PC-3 (cell line): ENCODE measurements around the gene EIPR1. TPM values are rescaled to one million over a fixed set of nuclear protein-coding genes. Genes with fewer than 3 reads are reported as not detected.

Source experiments
- ATAC-seq: fragments of 200-7000 bp; cut with Tn5 transposase; 2 replicates; pipeline ENCODE4 v1.9.1; 2020; ENCODE audit warnings: mild to moderate bottlenecking, moderate library complexity
- BruUV-seq: library from RNA; stranded (reverse); fragments of 400-500 nt; replicated peaks from 2 replicates; lab custom pipeline; 2021; lab: Mats Ljungman, UMichigan
- CTCF ChIA-PET: fragments of 300-600 bp; sonication (Branson Sonifier 250); formaldehyde crosslinking; loops from one replicate; lab custom pipeline; 2022; ENCODE audit warnings: antibody characterized with exemption; lab: Charles Lee
- POLR2A ChIA-PET: fragments of 300-600 bp; sonication (Branson Sonifier 250); formaldehyde crosslinking; loops from one replicate; lab custom pipeline; 2022; ENCODE audit warnings: antibody characterized with exemption; ENCODE audit not compliant: unreplicated experiment; lab: Charles Lee
- DNase-seq: peaks from one replicate; pipeline ENCODE4 v3.0.0-alpha.2; 2015
- H2AFZ ChIP-seq: fragments of 300-600 bp; sonication (generic); 2 replicates; pipeline ENCODE4 v1.6.0; 2016; ENCODE audit warnings: antibody characterized with exemption, low read length
- H3F3A ChIP-seq: fragments of 300-600 bp; sonication (generic); one replicate; pipeline ENCODE4 v1.6.0; 2017; ENCODE audit warnings: antibody characterized with exemption, low read length, control low read depth, mild to moderate bottlenecking; ENCODE audit not compliant: unreplicated experiment
- H3K27ac ChIP-seq: fragments of 300-600 bp; sonication (generic); 2 replicates; pipeline ENCODE4 v1.5.1; 2016; ENCODE audit warnings: mild to moderate bottlenecking, low read length
- H3K27me3 ChIP-seq: fragments of 300-600 bp; sonication (generic); 2 replicates; pipeline ENCODE4 v1.6.1; 2016; ENCODE audit warnings: low read length, mixed read lengths
- H3K36me3 ChIP-seq: fragments of 300-600 bp; sonication (generic); 2 replicates; pipeline ENCODE4 v1.6.1; 2016; ENCODE audit warnings: low read depth, mixed run types, low read length, mixed read lengths
- H3K4me1 ChIP-seq: fragments of 300-600 bp; sonication (generic); 2 replicates; pipeline ENCODE4 v1.5.1; 2016; ENCODE audit warnings: low read length; ENCODE audit not compliant: insufficient read depth
- H3K4me2 ChIP-seq: fragments of 300-600 bp; sonication (generic); 2 replicates; pipeline ENCODE4 v1.6.0; 2016; ENCODE audit warnings: low read length
- H3K4me3 ChIP-seq: fragments of 300-600 bp; sonication (generic); 2 replicates; pipeline ENCODE4 v1.5.1; 2016; ENCODE audit warnings: mild to moderate bottlenecking, low read length, mixed read lengths
- H3K79me2 ChIP-seq: fragments of 300-600 bp; sonication (generic); 2 replicates; pipeline ENCODE4 v1.6.1; 2017; ENCODE audit warnings: low read length, mixed read lengths
- H3K9ac ChIP-seq: fragments of 300-600 bp; sonication (generic); 2 replicates; pipeline ENCODE4 v1.6.0; 2016; ENCODE audit warnings: mild to moderate bottlenecking, low read length
- H3K9me2 ChIP-seq: fragments of 300-600 bp; sonication (generic); replicated peaks from 2 replicates; pipeline ENCODE4 v1.6.1; 2016; ENCODE audit warnings: mixed run types, low read length, mixed read lengths
- H3K9me3 ChIP-seq: fragments of 300-600 bp; sonication (generic); 2 replicates; pipeline ENCODE4 v1.6.1; 2016; ENCODE audit warnings: low read length, mixed read lengths
- H4K20me1 ChIP-seq: fragments of 300-600 bp; sonication (generic); 2 replicates; pipeline ENCODE4 v1.6.1; 2016; ENCODE audit warnings: low read length, mixed read lengths
- EZH2 ChIP-seq: fragments of 300-600 bp; sonication (generic); IDR thresholded peaks from one replicate; pipeline ENCODE4 v1.6.1; 2017; ENCODE audit warnings: antibody characterized with exemption, mild to moderate bottlenecking, low read length; ENCODE audit not compliant: unreplicated experiment
- EZH2phosphoT487 ChIP-seq: fragments of 300-600 bp; sonication (generic); IDR thresholded peaks from 2 replicates; pipeline ENCODE4 v1.6.1; 2018; ENCODE audit warnings: mild to moderate bottlenecking, antibody characterized with exemption, low read length, borderline replicate concordance
- intact Hi-C: fragments of 100-400 bp; cut with micrococcal nuclease; formaldehyde crosslinking; loops from 2 replicates; pipeline ENCODE4 v1.9.0; 2023
- total RNA-seq: library from RNA; depleted of rRNA; stranded (reverse); fragments of >200 nt; gene quantifications from 2 replicates; pipeline ENCODE4 v1.2.3, GENCODE V29; 2014
- TF ChIP-seq, protein P1 (sequence below): fragments of 300-600 bp; sonication (generic); conservative IDR thresholded peaks from 2 replicates; pipeline ENCODE4 v1.5.1; 2017; ENCODE audit warnings: antibody characterized with exemption, low read depth, mild to moderate bottlenecking, low read length

EIPR1 gene
- total RNA-seq, 1 experiment from 2014 or later, result 90.1 TPM

DNA sequence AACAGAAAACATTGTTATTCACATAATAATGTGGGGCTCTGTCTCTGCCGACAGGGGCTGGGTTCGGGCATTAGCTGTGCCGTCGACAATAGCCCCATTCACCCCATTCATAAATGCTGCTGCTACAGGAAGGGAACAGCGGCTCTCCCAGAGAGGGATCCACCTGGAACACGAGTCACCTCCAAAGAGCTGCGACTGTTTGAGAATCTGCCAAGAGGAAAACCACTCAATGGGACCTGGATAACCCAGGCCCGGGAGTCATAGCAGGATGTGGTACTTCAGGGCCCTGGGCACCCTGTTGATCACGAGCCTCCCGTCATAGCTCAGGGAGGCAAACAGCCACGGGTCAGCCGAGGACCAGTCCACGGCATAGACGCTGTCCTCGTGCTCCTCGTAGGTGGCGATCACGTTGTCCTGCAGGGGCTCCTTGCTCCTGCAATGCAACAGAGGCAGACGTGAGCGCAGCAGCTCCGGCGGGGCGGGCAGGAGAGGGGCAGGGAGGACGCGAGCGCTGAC is 188.5 kb downstream of the EIPR1 start:
- intact Hi-C loops, result no loop called here
- TF ChIP-seq EZH2phosphoT487 (no peak), EZH2 (no peak)
- TF ChIP-seq, protein P1, sequence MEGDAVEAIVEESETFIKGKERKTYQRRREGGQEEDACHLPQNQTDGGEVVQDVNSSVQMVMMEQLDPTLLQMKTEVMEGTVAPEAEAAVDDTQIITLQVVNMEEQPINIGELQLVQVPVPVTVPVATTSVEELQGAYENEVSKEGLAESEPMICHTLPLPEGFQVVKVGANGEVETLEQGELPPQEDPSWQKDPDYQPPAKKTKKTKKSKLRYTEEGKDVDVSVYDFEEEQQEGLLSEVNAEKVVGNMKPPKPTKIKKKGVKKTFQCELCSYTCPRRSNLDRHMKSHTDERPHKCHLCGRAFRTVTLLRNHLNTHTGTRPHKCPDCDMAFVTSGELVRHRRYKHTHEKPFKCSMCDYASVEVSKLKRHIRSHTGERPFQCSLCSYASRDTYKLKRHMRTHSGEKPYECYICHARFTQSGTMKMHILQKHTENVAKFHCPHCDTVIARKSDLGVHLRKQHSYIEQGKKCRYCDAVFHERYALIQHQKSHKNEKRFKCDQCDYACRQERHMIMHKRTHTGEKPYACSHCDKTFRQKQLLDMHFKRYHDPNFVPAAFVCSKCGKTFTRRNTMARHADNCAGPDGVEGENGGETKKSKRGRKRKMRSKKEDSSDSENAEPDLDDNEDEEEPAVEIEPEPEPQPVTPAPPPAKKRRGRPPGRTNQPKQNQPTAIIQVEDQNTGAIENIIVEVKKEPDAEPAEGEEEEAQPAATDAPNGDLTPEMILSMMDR, result no peak
- Histone ChIP-seq H2AFZ (no peak overlapping the region), H3K4me2 (no peak overlapping the region), H3F3A (no peaks in the 10 kb centered on the region), H3K27me3 (no peaks in the 10 kb centered on the region), H3K79me2 (no peaks in the 10 kb centered on the region), H4K20me1 (no peaks in the 10 kb centered on the region), H3K4me3 (no peak overlapping the region), H3K9ac (no peak overlapping the region), H3K9me2 (no peaks in the 10 kb centered on the region), H3K27ac (no peak overlapping the region), H3K36me3 (peaks cover 16% of the 10 kb centered on the region), H3K4me1 (no peaks in the 10 kb centered on the region), H3K9me3 (no peaks in the 10 kb centered on the region)
- CTCF ChIA-PET, result no interaction called here
- POLR2A ChIA-PET, result no interaction called here
- DNase-seq (peak; percentile 51), ATAC-seq (peak; percentile 66)
- no TSS peak for BruUV-seq

DNA sequence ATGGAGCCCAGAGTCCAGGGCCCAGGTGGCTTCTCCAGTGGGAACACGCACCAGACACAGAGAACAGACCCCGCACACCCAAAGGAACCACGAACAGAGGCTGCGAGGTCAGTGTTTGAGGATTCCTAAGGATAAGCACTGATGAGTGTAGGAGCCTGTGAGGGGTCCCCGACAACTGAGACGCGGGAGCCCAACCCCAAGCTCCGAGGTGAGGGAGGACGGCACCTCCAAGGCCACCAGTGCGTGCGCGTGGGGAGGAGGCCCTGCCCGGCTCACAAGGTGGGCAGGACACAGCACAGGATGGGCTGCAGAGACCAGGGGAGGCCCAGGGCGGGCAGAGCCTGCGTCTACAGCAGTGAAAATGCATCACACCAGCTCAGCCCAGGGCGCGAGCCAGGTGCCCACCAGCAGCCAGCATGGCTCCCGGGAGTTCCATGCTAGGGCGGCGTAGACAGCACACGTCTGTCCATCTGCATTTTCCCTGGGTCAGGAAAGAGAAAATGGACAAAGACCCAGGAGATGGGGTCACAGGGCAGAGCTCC is 189.1 kb downstream of the EIPR1 start:
- POLR2A ChIA-PET, result no interaction called here

DNA sequence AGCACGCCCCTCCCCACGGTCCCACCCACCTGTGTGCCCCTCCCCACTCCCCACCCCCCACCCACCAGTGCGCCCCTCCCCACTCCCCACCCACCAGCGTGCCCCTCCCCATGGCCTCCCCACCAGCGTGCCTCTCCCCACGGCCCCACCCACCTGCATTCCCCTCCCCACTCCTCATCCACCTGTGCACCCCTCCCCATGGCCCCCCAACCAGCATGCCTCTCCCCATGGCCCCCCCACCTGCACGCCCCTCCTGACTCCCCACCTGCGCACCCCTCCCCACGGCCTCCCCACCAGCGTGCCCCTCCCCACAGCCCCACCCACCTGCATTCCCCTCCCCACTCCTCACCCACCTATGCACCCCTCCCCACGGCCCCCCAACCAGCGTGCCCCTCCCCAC is 190.2 kb downstream of the EIPR1 start:
- CTCF ChIA-PET, result no interaction called here
- no peaks in the 10 kb centered on the region for H3K9me2 ChIP-seq
- H3K27me3 ChIP-seq, result no peaks in the 10 kb centered on the region
- no peaks in the 10 kb centered on the region for H4K20me1 ChIP-seq
- no peaks in the 10 kb centered on the region for H3K4me1 ChIP-seq
- no peak overlapping the region for H2AFZ ChIP-seq
- no peak overlapping the region for H3K4me3 ChIP-seq
- H3K27ac ChIP-seq, result no peak overlapping the region
- H3K9ac ChIP-seq, result no peak overlapping the region
- BruUV-seq, result no TSS peak
- TF ChIP-seq EZH2phosphoT487 (no peak), EZH2 (no peak)
- TF ChIP-seq, protein P1, result no peak
- peaks cover 6% of the 10 kb centered on the region for H3K36me3 ChIP-seq
- POLR2A ChIA-PET, result no interaction called here
- no peak for ATAC-seq
- H3K79me2 ChIP-seq, result no peaks in the 10 kb centered on the region
- intact Hi-C loops, result no loop called here
- no peaks in the 10 kb centered on the region for H3F3A ChIP-seq
- no peaks in the 10 kb centered on the region for H3K9me3 ChIP-seq
- no peak overlapping the region for H3K4me2 ChIP-seq
- DNase-seq, result no peak

More for the DNA sequence above, 189.1 kb downstream of the EIPR1 start:
- H3K4me2 ChIP-seq, result no peak overlapping the region
- no peak for DNase-seq
- no peaks in the 10 kb centered on the region for H3K9me3 ChIP-seq
- H3K4me1 ChIP-seq, result no peaks in the 10 kb centered on the region
- no peak overlapping the region for H3K4me3 ChIP-seq
- no peak for TF ChIP-seq EZH2phosphoT487
- TF ChIP-seq EZH2, result no peak
- TF ChIP-seq, protein P1, result no peak
- intact Hi-C loops, result no loop called here
- no peaks in the 10 kb centered on the region for H3F3A ChIP-seq
- H3K27me3 ChIP-seq, result no peaks in the 10 kb centered on the region
- no peaks in the 10 kb centered on the region for H4K20me1 ChIP-seq
- no peak overlapping the region for H3K9ac ChIP-seq
- H3K27ac ChIP-seq, result no peak overlapping the region
- H3K79me2 ChIP-seq, result no peaks in the 10 kb centered on the region
- ATAC-seq, result no peak
- BruUV-seq, result no TSS peak
- H2AFZ ChIP-seq, result no peak overlapping the region
- peaks cover 16% of the 10 kb centered on the region for H3K36me3 ChIP-seq
- CTCF ChIA-PET, result no interaction called here
- H3K9me2 ChIP-seq, result no peaks in the 10 kb centered on the region
